ENCODE results near the gene TMBIM4.

The TMBIM4 gene

GRCh38 chr12:66141299-66141698 is 28.5 kb downstream of the TMBIM4 start:
- TF ChIP-seq CTCF (IDR thresholded peaks at IDR 0.05), result no peak

- no peak for TF ChIP-seq CTCF (IDR thresholded peaks at IDR 0.05)
Measured at GRCh38 chr12:66140731-66141130, 29.1 kb downstream of the TMBIM4 start.

- TF ChIP-seq CTCF (IDR thresholded peaks at IDR 0.05), result no peak
Measured at GRCh38 chr12:66139328-66139727, 30.5 kb downstream of the TMBIM4 start.

GRCh38 chr12:66137937-66138336 is 31.9 kb downstream of the TMBIM4 start:
- no peak for TF ChIP-seq CTCF (IDR thresholded peaks at IDR 0.05)

- TF ChIP-seq CTCF (IDR thresholded peaks at IDR 0.05), result no peak
Measured at GRCh38 chr12:66132408-66132807, 37.4 kb downstream of the TMBIM4 start.

- TF ChIP-seq CTCF (IDR thresholded peaks at IDR 0.05), result no peak
Measured at GRCh38 chr12:66131067-66131688, 38.6 kb downstream of the TMBIM4 start.

GRCh38 chr12:66130267-66131066 is 39.3 kb downstream of the TMBIM4 start, which contains the start of gene LLPH:
TSS of gene LLPH (minus strand) at chr12:66130750. CDS start at chr12:66129106, 1,644 bp downstream.
- TF ChIP-seq CTCF (IDR thresholded peaks at IDR 0.05), result no peak

Data from LNCAP (cell line).